LNCaP clone FGC (cell line): ENCODE results near the gene TMEM179.

Experiments
- DNase-seq: peaks from one replicate; pipeline ENCODE4 v3.0.0-alpha.2; 2011; ENCODE audit warnings: low read depth
- H3K4me3 ChIP-seq: 2 replicates; pipeline ENCODE4 v1.5.1; 2011; ENCODE audit warnings: mild to moderate bottlenecking, low read depth, low read length, control low read depth
- CTCF ChIP-seq: IDR thresholded peaks from 2 replicates; pipeline ENCODE4 v1.5.1; 2012; ENCODE audit warnings: mild to moderate bottlenecking; ENCODE audit not compliant: control insufficient read depth, insufficient read depth; ENCODE audit errors: extremely low read depth

The TMEM179 gene

GRCh38 chr14:104602933-104603325 lies 1.6 kb downstream of the TMEM179 start:
- TF ChIP-seq CTCF: no peak
- no peak overlapping the region for H3K4me3 ChIP-seq
- DNase-seq: no peak

- DNase-seq: no peak
- TF ChIP-seq CTCF: no peak
- H3K4me3 ChIP-seq: no peak overlapping the region
Measured at GRCh38 chr14:104602315-104602932, 2.1 kb downstream of the TMEM179 start.

DNA sequence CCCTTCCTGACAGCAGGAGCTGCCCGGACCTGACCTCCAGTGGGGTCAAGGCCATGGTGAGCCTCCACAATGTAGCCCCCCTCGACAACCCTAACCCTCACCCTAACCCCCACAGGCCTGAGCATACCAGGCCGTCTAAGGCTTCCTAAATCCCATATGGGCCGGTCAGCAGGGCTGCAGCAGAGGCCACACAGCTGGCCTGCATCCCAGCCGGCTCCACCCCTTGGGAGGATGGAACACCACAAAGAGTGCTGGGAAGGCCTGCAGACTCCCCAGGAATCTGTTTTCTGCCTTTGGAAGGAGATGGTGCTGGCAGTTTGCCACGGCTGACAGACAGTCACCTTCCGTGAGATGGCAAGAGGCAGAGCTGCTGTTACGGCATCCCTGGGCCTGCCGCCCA lies 2.8 kb downstream of the TMEM179 start:
- no peak overlapping the region for H3K4me3 ChIP-seq
- no peak for TF ChIP-seq CTCF
- DNase-seq: no peak

- no peak for DNase-seq
- no peak overlapping the region for H3K4me3 ChIP-seq
- TF ChIP-seq CTCF: no peak
Measured at GRCh38 chr14:104600805-104601204, 3.8 kb downstream of the TMEM179 start.

- DNase-seq: peak; percentile 26
- H3K4me3 ChIP-seq: no peak overlapping the region
- no peak for TF ChIP-seq CTCF
Measured at GRCh38 chr14:104600141-104600643, 4.4 kb downstream of the TMEM179 start.

- no peak for TF ChIP-seq CTCF
- H3K4me3 ChIP-seq: no peak overlapping the region
- DNase-seq: no peak
Measured at GRCh38 chr14:104599446-104599845, 5.1 kb downstream of the TMEM179 start.

DNA sequence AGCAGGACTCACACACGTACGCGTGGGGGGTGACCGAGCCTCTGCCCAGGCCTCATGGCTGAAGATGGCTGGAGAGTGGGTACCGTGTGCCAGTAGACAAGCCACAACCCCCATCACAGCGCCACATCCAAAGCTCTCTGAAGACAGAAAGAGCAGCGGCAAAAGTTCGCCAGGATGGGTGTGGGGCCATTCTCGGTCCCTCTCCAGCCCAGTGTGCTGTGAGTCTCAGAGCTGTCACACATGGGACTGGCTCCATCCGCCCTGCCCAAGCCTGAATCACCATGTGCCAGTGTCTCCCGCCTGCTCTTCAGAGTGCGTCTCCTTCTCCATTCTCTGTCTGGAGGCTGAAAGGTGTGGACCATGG lies 5.7 kb downstream of the TMEM179 start:
- DNase-seq: no peak
- TF ChIP-seq CTCF: no peak
- no peak overlapping the region for H3K4me3 ChIP-seq
